Fibroblast of skin of scalp (primary cell): ENCODE results near the gene CTTN.
"Not testable (repeated sequence)": the region's sequence is repeated elsewhere in the genome, so short reads cannot be mapped to it uniquely, and the experiment has no call there.

Experiments
- DNase-seq: peaks from one replicate; pipeline ENCODE4 v3.0.0-alpha.2; 2013

Gene CTTN

DNA sequence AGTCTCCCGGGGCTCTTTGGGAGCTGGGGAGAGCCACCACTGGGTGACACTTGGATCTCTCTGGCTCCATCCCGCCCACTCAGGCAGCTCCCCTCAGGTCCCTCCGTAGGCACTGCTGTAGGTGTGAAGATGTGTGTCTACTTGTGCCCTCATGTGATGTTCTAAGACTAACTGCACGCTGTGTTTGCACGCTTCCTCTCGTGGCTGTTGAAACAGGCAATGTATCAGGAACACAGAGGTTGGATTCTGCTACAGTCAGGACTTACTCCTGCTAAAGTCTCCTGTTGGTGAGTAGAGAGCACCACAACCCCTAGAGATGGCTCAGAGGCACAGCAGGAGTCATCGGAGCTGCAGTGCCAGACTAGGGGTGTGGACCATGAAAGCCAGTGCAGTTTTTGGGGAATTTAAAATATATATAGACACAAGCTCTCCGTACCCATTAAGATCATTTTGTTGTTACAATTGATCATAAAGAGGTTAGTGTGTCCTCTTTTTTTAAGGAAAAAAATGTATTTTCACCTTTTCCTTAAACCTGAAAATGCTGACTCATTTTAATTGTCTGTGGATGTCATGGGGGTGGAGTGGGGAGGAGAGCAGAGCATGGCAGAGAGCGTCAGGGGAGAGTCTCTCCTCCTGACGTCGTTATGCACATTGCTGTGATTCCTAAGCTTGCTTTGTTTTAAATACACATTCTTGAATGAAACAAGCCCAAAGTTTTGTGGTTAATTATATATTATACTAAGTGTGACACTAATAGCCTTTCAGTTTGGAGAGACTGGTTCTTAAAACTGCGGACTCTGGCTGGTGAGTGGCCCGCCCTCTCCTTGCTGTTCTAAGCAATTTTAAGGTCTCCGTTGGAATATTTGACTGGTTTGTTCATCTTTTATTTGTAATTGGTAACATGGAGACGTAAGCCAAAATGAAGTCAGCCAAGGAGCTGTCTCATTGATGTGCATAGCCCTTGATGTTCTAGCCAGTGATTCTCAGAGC, 16.2 kb upstream of the CTTN start:
- peak; percentile 83 for DNase-seq

DNA sequence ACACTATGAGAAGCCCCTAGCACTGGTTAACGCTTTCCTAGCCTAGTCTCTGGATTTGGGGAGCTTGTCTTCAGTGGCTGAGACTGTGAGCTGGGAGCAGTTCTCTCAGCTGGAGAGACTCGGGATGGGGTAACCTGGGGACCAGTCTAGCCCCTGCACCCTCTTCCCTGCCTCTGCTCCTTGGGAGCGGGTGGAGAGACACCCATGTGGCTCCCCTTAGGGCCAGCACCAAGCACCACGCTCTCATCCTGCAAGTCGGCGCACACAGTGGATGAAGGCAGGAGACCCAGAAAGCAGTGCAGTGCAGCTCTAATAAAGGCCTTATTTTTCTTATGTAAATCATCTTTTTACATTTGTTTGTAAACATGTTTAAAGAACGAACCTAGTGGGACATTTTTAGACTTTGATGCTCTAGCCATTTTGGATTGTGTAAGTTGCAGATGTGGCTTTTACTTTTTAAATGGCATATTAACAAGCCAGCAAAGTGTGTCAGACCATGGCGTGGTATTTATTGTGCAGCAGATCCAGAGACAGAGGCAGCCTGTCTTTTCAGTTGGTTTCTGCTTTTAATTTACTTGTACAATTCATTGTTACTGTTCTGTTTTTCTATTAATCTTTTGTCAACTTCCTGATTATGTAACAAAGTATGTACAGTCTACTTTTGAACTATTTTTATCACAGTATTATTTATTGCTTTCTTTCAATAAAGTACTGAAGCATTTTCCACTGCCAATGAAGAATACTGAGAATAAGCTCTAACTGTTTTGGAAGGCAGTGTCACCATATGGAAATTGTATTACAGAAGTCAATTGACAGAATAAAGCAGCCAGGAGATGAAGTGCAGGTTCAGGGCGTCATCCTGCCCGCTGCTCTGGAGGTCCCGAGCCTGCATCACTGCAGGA, 14.4 kb upstream of the CTTN start:
- DNase-seq = no peak

DNA sequence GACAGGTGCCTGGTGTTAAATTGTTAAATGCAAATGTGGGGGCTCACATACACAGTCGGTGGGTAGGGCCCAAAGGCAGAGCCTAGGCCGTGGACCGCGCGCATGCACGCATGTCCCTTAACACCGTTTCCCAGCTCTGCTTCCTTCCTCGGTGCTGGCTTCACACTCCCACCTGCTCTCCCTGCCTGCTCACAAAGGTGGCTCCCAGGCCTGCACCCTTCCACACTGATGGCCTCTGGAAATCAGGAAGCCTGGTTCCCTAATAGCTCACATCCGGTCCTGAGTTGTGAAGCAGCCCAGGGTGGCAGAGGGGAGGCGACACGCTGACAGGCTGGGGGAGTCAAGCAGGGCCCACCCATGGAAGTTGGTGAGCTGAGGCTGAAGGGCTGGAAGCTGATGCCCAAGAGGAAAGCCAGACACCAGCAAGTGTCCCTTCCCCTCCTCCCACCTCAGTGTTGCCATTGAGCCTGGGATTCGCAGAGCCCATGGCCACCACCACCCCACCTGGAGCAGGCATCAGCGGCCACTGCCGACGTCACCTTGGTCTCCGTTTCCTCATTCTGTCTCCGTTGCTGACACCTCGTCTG, 13.7 kb upstream of the CTTN start:
- DNase-seq = no peak

DNA sequence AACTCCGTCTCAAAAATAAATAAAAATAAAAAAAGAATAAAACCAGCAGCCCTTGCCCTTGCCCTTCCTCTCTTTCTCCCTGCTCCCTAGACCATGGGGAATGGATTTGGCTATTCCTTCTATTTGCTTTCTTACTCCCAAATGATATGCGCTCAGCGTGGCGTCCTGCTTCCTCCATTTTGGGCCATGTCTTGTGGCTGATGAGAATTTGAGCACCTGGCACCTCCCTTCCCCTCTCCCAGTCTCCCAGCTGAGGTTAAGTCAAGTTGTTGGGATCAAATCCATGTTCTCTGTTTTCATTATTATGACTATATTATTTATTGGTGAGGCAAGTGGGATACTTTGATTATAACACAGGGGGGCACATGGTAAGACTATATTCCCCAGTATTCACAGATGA, 10.8 kb upstream of the CTTN start:
- no peak for DNase-seq

DNA sequence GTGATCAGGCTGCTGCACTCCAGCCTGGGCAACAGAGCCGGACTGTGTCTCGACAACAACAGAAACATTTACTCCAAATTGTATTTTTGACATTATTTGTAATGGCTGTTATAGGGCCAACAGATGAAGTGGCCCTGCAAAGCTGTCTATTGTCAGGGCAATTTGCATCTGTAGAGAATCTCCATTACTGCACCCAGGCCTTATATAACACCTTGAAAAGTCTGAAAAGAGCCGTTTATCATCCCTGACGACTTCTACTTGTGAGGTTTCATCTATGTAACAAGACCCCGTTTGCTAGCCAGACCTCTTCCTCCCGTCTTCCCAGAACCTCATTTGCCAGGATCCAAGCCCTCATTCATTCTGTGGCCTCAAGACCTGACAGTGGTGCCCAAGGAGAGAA, 9.1 kb upstream of the CTTN start:
- no peak for DNase-seq

DNA sequence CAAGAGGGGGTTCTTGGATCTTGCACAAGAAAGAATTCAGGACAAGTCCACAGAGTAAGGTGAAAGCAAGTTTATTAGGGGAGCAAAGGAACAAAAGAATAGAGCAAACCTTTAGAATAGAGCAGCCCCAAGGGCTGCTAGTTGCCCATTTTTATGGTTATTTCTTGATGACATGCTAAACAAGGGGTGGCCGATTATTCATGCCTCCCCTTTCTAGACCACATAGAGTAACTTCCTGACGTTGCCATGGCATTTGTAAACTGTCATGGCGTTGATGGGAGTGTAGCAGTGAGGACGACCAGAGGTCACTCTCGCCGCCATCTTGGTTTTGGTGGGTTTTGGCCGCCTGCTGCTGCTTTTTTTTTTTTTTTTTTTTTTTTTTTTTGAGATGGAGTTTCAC, 7.4 kb upstream of the CTTN start:
- DNase-seq = not testable (repeated sequence)

DNA sequence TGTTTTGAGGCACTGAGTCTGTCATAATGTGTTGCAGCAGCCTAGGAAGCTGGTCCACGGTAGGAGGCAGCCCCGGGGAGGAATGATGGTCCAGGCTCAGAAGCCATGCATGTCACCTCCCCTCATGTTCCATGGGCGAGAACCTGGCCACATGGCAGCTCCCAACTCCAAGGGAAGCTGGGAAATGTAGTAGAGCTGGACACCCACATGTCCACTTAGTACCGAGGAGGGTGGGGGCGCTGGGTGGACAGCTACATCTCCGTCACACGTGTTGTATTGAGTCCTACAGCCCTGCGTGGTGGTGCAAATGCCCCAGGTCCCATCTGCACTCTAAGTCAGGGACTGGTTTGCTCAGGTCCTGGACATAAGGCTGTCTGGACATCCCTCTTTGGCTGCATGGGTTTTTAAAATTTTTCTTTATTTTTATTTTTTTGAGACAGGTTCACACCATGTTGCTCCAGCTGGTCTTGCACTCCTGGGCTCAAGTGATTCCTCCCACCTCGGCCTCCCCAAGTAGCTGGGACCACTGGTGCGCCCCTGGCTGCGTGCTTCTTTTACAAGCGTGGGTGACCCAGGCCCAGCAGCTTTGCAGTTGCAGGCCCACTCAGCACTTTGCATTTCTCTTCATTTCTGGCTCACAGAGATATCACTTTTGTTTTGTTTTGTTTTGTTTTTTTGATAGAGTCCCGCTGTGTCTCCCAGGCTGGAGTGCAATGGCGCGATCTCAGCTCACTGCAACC, 3.9 kb upstream of the CTTN start:
- no peak for DNase-seq

DNA sequence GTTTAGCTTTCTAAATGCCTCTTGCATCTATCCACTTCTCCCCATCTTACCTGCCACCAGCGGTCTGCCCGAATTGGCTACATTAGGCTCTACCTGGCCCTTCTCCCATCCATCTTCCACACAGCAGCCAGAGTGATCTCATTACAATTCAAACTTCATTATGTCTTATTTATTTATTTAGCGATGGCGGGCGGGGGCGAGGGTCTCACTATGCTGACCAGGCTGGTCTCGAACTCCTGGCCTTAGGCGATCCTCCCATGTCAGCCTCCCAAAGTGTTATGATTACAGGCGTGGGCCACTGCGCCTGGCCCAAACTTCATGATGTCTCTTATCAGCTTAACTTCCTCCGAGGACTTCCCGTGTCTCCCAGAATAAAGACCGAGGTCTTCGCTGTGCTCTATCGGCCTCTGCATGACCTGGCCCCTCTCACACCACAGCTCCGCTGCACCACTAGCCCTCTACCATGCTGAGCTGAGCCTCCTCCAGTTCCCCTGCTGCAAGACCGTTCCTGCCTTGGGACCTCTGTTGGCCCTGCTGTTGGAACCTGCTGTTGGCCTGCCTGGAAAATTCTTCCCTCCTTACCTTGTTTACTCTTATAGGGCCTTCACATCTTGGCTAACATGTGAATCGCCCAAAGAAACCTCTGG, 870 bp upstream of the CTTN start:
- DNase-seq = peak; percentile 13

DNA sequence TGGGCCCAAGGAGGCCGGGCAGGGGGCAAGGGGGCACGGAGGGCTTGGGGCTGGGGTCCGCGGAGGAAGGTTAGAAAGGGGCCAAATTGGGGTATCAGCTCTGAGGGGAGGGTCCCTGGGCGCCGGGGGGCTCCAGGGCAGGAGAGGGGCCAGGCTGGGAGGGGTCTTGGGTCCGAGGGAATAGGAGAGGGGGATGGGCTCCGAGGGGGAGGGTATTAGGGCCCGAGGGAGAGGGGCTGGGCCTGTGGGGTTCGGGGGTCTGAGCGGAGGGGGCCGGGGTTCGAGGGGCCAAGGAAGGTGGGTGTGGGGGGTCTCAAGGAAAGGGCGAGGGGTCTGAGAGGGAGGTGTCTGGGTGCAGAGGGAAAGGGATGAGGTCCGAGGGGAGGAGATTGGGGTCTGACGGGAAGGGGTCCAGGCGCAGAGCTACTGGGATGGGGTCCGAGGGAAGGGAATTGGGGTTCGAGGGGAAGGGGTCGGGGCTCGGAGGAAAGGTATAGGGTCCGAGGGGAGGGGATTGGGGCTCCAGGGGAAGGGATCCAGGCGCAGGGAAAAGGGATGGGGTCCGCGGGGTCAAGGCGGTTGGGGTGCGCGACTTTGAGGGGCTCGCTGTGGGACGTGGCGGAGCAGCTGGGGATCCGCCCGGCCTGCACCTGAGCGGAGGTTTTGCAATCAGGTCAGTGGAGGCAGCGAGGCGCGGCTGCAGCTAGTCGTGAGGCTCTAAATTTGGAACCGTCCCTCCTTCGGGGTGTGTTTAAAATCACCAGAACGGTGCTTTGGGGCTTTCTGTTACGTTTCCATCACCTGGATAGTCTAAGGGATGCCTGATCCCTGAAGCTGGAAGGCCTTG, 728 bp downstream of the CTTN start:
- DNase-seq = no peak

DNA sequence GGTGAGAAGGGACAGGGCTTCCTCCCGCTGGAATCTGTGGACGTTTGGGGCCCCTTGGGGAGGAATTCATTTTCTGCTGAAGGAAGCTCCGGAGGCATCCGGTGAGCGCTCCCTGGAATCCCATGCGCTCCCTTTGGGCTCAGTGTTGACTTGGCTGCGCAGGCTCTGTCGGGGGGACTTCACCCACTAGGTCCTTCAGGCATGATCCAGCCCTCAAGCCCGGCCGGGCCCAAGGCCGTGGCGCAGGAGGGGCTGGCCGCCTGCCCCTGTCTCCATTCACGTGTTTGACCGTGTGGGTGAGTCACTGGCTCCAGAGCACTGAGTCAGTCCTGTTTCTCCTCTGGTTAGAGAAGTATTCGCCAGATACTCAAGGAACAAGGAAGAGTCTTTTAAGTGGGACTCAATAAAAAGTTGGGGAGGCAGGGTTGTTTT, 1.4 kb downstream of the CTTN start:
- DNase-seq = peak; percentile 93

DNA sequence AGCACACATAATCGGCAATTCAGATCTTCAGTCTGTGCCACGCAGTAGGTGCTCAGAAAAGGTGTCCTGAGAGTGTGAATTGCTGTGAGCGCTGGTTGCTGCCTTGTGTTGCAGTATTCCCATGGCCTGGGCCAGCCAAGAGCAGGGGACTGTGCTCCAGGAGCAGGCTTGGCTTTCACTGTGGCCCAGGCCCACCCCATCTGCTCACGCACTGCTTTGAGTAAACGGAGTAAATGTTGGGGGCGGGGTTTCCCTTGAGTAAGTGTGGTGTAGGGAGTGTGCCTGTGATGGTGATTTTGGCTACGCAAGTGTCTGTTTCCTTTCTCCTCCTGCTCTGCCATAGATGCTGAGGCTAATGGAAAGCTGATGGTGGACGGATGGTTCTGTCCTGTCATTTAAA, 2.3 kb downstream of the CTTN start:
- no peak for DNase-seq

DNA sequence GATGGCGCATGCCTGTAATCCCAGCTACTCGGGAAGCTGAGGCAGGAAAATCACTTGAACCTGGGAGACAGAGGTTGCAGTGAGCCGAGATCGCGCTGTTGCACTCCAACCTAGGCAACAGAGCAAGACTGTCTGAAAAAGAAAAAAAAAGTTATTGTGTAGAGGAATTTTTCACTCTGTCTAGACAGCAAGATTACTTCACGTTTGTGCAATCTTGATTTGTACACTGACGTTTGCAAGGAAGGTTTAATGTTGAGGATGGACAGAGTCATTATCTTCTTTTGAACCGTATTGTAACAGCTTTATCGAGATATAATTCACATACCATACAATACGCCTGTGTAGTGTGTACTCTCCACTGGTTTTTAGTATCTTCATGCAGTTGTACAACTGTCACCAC, 3.7 kb downstream of the CTTN start:
- DNase-seq = no peak

DNA sequence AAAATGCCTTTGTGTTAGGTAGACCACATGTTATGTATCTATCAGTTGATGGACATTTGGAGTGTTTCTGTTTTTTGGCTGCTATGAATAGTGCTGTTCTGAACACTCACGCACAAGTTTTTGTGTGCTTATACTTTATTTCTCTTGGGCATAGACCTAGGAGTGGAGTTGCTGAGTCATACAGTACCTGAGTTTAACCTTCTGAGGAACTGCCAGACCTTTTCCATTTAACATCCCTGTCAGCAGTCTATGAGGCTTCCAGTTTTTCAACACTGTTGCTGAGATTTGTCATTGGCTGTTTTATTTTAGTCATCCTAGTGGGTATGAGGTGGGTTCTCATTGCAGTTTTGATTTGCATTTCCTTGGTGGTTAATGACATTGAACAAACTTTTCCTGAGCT, 4.4 kb downstream of the CTTN start:
- DNase-seq = no peak

DNA sequence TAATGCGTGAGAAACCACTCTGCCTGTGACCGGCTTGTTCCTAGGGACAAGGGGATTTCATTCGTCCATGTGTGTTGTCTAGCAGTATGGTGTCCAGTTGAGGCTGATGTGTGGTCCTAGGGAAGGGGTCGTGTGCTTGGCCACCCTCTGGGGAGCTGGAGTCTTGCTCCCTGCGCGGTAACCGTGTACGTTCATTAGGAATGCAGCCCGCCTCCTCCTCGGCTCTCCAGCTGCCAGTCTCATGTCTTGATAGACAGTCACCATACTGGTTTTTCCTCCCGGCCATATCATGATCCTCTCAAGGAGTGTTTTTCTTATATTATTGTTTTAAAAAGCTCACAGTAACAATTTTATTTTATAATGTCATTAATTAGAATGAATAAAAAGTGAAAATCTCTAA, 5.9 kb downstream of the CTTN start:
- DNase-seq = no peak

DNA sequence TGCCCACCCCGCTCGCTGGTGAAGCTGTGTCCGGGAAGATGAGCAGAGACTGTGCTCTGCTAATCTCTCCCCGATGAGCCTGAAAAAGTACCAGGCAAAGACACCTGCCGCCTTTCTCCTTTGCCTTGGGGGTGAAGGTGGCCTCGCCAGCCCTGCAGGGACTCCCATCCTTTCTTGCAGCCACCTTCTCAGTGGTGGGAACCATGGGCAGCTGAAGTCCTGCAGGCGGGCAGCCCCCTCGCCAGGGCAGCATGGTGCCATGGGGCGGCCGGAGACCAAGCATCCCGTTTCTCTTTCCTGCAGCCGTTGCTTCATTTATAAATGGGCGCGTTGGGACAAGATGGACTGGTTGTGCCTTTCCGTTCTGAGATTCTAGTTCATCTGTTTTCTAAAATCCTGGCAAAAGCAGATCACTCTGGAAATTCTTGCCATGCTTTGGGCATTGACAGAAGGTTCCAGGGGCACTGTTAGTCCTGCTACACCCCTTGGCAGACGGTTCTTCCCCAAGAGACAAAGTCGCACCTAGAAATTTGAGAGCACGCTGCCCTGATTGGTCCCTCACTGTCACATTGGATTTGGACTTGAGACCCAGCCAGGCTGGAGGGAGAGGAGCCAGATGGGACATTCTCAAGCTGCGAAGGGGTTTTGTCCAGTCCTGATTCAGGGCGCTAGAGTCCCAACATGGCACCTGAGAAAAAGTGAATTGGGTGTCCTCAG, 7.5 kb downstream of the CTTN start:
- DNase-seq = no peak

DNA sequence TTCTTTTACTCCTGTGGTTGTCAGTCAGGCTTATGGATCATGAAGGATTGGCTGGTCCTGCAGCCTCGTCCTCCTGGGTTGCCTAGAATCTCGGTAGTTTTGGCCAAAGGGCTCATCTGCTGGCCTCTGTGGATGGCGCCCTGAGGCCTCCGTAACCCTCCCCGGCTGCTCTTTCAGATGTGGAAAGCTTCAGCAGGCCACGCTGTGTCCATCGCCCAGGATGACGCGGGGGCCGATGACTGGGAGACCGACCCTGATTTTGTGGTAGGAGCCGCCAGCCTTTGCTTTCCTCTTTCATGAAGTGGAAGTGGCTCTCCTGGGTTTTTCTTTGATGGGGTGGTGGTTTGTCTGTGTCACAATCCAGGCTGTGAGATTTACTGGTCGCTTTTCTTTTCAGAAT, 8.8 kb downstream of the CTTN start:
- DNase-seq = no peak

DNA sequence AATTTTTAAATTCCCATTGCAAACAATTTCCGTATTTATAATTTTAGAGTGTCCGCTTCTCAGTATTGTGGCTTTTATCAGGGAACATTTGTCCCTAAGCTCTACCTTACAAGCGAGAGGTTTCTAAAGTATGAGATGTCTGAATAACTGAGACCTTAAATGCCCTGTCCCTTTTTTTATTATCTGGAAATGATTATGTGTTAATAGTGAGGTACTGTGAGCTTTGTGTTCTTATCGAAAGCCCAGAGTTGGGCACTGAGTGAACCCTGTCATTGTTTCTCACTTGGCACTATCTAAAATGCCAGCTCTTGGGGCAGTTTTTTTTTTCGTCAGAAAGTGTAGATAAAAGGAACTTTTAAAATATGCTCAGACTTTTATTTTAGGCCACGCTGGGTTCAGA, 9.5 kb downstream of the CTTN start:
- DNase-seq = no peak

DNA sequence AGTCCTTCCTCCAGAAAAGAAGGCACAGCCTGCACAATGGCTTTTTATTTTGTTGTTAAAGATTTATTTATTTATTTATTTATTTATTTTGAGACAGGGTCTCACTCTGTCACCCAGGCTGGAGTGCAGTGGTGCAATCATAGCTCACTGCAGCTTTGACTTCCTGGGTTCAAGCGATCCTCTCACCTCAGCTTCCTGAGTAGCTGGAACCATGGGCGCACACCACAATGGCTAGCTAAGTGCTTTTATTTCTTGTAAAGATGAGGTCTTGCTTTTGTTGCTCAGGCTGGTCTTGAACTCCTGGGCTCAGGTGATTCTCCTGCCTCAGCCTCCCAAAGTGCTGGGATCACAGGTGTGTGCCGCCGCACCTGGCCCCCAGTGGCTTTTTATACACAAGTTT, 10.0 kb downstream of the CTTN start:
- DNase-seq = not testable (repeated sequence)

DNA sequence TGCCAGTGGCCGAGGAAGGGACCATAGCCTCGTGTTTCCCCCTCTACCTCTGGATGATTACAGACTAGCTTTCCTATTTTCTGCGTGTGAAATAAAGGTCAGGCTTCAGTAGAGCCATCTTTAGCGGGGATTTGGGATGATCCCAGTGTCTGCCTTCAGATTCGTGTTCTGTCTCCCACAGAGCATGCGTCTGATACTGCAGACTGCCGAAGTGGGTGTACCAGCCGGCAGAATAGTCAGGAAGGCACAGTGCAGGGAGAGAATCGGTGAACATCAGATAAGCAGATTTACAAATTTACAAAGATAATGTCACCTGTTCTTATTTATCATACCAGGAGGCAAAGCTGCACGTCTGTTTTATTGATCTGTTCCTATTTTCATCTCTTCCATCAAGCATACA, 11.1 kb downstream of the CTTN start:
- DNase-seq = no peak

DNA sequence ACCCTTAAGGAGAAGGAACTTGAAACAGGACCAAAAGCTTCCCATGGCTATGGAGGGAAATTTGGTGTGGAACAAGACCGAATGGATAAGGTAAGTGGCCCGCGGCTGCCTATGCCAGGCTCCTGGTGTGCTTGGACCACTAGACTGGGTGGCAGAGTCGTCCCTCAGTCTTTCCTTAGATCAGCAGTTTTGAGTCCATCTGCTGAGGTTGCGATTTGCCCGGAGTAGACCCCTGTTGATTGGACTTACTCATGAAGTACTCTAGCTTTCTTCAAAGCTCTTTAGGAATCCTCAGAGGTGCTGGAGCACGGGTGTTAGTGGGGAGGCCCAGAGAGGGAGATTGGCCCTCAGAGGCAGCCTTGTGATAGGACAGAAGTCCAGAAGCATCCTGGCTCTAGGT, 11.5 kb downstream of the CTTN start:
- DNase-seq = no peak
